Measurements from ENCODE around the gene LIMS1.
"Not testable (repeated sequence)": the region's sequence is repeated elsewhere in the genome, so short reads cannot be mapped to it uniquely, and the experiment has no call there.

Gene LIMS1

GRCh38 chr2:108635630-108636354, 101.5 kb downstream of the LIMS1 start:
- CTCF ChIA-PET, result interaction anchor here (0.6 to 11.5 kb wide), 32 partner anchors 7 to 538 kb away, joined by 3 to 224 read pairs (median 5); partner anchors contain the start of genes LIMS1 and RANBP2
- POLR2A ChIA-PET, result interaction anchor here (1.2 kb wide), 1 partner anchor 15 kb away, joined by 3 read pairs; no protein-coding TSS in a partner anchor
- DNase-seq (ENCODE audit: extremely low spot score), result no peak
- TF ChIP-seq CTCF (IDR thresholded peaks at IDR 0.05; ENCODE audit: control extremely low read depth, extremely low read depth, low read depth, missing control alignments), result no peak

- POLR2A ChIA-PET, result interaction anchor here (1.4 kb wide), 1 partner anchor 25 kb away, joined by 7 read pairs; no protein-coding TSS in a partner anchor
Observed at GRCh38 chr2:108637304-108637669, 103.0 kb downstream of the LIMS1 start.

GRCh38 chr2:108640731-108641130, 106.5 kb downstream of the LIMS1 start:
- POLR2A ChIA-PET, result no interaction called here
- CTCF ChIA-PET, result interaction anchor here (1.0 to 11.5 kb wide), 3 partner anchors 12 to 28 kb away, joined by 3 to 224 read pairs (median 4); no protein-coding TSS in a partner anchor
- DNase-seq (ENCODE audit: extremely low spot score), result no peak
- TF ChIP-seq CTCF (IDR thresholded peaks at IDR 0.05; ENCODE audit: control extremely low read depth, extremely low read depth, low read depth, missing control alignments), result no peak

More at GRCh38 chr2:108637304-108637669, 103.0 kb downstream of the LIMS1 start:
- DNase-seq (ENCODE audit: extremely low spot score), result peak; percentile 56
- no peak for TF ChIP-seq CTCF (IDR thresholded peaks at IDR 0.05; ENCODE audit: control extremely low read depth, extremely low read depth, low read depth, missing control alignments)
- CTCF ChIA-PET, result interaction anchor here (0.8 to 11.5 kb wide), 24 partner anchors 9 to 287 kb away, joined by 3 to 224 read pairs (median 6); partner anchors contain the start of genes LIMS1 and RANBP2

GRCh38 chr2:108641756-108642155, 107.5 kb downstream of the LIMS1 start:
- POLR2A ChIA-PET, result no interaction called here
- CTCF ChIA-PET, result interaction anchor here (2.8 to 11.5 kb wide), 2 partner anchors 8 to 29 kb away, joined by 9 to 224 read pairs; no protein-coding TSS in a partner anchor
- no peak for TF ChIP-seq CTCF (IDR thresholded peaks at IDR 0.05; ENCODE audit: control extremely low read depth, extremely low read depth, low read depth, missing control alignments)
- no peak for DNase-seq (ENCODE audit: extremely low spot score)

DNA sequence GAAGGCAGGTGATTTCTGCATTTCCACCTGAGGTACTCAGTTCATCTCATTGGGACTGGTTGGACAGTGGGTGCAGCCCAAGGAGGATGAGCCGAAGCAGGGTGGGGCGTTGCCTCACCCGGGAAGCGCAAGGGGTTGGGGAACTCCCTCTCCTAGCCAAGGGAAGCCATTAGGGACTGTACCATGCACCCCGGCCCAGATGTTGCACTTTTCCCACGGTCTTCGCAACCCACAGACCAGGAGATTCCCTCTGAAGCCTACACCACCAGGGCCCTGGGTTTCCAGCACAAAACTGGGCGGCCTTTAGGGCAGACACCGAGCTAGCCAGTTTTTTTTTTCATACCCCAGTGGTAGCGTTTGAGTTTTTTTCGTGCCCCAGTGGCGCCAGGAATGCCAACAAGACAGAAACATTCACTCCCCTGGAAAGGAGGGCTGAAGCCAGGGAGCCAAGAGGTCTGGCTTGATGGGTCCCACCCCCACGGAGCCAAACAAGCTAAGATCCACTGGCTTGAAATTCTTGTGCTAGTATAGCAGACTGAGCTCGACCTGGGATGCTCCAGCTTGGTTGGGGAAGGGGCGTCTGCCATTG, 109.1 kb downstream of the LIMS1 start:
- POLR2A ChIA-PET, result no interaction called here
- CTCF ChIA-PET, result interaction anchor here (2.8 to 11.5 kb wide), 2 partner anchors 9 to 30 kb away, joined by 9 to 224 read pairs; no protein-coding TSS in a partner anchor
- TF ChIP-seq CTCF (IDR thresholded peaks at IDR 0.05; ENCODE audit: control extremely low read depth, extremely low read depth, low read depth, missing control alignments), result no peak
- no peak for DNase-seq (ENCODE audit: extremely low spot score)

DNA sequence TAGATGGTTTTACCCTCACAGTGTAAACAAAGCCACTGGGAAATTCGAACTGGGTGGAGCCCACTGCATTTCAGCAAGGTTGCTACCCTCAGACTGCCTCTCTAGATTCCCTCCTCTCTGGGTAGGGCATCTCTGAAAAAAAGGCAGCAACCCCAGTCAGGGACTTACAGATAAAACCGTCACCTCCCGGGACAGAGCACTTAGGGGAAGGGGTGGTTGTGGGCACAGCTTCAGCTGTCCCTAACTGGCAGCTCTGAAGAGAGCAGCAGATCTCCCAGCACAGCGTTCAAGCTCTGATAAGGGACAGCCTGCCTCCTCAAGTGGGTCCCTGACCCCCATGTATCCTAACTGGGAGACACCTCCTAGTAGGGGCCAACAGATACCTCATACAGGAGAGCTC, 109.6 kb downstream of the LIMS1 start:
- CTCF ChIA-PET, result interaction anchor here (2.8 to 11.5 kb wide), 2 partner anchors 10 to 31 kb away, joined by 9 to 224 read pairs; no protein-coding TSS in a partner anchor
- POLR2A ChIA-PET; DNase-seq (ENCODE audit: extremely low spot score): not testable (repeated sequence)

DNA sequence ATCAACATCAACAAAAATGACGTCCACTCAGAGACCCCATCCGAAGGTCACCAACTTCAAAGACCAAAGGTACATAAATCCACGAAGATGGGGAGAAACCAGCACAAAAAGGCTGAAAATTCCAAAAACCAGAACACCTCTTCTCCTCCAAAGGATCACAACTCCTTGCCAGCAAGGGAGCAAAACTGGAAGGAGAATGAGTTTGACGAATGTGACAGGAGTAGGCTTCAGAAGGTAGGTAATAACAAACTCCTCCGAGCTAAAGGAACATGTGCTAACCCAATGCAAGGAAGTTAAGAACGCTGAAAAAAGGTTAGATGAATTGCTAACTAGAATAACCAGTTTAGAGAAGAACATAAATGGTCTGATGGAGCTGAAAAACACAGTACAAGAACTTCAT, 110.2 kb downstream of the LIMS1 start:
- POLR2A ChIA-PET; DNase-seq (ENCODE audit: extremely low spot score): not testable (repeated sequence)
- CTCF ChIA-PET, result interaction anchor here (1.7 to 11.5 kb wide), 3 partner anchors 10 to 39 kb away, joined by 3 to 224 read pairs (median 9); no protein-coding TSS in a partner anchor

- POLR2A ChIA-PET; DNase-seq (ENCODE audit: extremely low spot score): not testable (repeated sequence)
- CTCF ChIA-PET, result interaction anchor here (4.8 kb wide), 1 partner anchor 13 kb away, joined by 36 read pairs; no protein-coding TSS in a partner anchor
Observed at GRCh38 chr2:108648796-108649195, 114.5 kb downstream of the LIMS1 start.

DNA sequence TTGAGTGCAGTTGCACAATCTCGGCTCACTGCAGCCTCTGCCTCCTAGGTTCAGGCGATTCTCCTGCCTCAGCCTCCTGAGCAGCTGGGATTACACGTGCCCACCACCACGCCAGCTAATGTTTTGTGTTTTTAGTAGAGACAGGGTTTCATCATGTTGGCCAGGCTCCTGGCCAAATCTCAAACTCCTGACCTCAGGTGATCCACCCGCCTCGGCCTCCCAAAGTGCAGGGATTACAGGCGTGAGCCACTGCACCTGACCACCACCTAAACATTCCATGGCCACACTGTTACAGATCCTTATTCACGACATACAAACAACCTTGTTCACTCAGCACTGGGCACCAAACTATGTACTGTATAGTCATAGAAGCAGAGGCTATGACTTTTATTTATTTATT, 116.2 kb downstream of the LIMS1 start:
- DNase-seq (ENCODE audit: extremely low spot score); POLR2A ChIA-PET: not testable (repeated sequence)
- CTCF ChIA-PET, result interaction anchor here (0.7 to 1.4 kb wide), 2 partner anchors 14 to 338 kb away, joined by 3 read pairs; no protein-coding TSS in a partner anchor

GRCh38 chr2:108651468-108651867, 117.2 kb downstream of the LIMS1 start:
- DNase-seq (ENCODE audit: extremely low spot score); POLR2A ChIA-PET; CTCF ChIA-PET: not testable (repeated sequence)
